PC-9 (cell line): ENCODE measurements around the gene BCR. TPM values are rescaled to one million over a fixed set of nuclear protein-coding genes. Genes with fewer than 3 reads are reported as not detected.
A peak's percentile ranks its signal among the peaks of the same experiment; 100 is the strongest.

Experiments used
- BruUV-seq: library from RNA; stranded (reverse); fragments of 400-500 nt; replicated peaks from 2 replicates; lab custom pipeline; 2021; lab: Mats Ljungman, UMichigan
- CTCF ChIA-PET: fragments of 300-600 bp; sonication (Branson Sonifier 250); formaldehyde crosslinking; loops from one replicate; lab custom pipeline; 2022; ENCODE audit warnings: antibody characterized with exemption; lab: Charles Lee
- POLR2A ChIA-PET: fragments of 300-600 bp; sonication (Branson Sonifier 250); formaldehyde crosslinking; loops from one replicate; lab custom pipeline; 2022; ENCODE audit warnings: antibody characterized with exemption; ENCODE audit not compliant: unreplicated experiment; lab: Charles Lee
- DNase-seq, 2 experiments: peaks; one replicate each; pipeline versions ENCODE4 v3.0.0 to v3.0.0-alpha.2; 2015 to 2022; ENCODE audit warnings: mixed read lengths in 1 of 2
- H2AFZ ChIP-seq: fragments of 200-600 bp; sonication (generic); 2 replicates; pipeline ENCODE4 v1.8.1; 2017; ENCODE audit warnings: antibody characterized with exemption
- H3F3A ChIP-seq: fragments of 200-600 bp; sonication (generic); 2 replicates; pipeline ENCODE4 v1.8.1; 2017; ENCODE audit warnings: antibody characterized with exemption, mild to moderate bottlenecking, low read depth; ENCODE audit not compliant: insufficient read depth
- H3K27ac ChIP-seq: fragments of 200-600 bp; sonication (generic); 2 replicates; pipeline ENCODE4 v1.6.1; 2016; ENCODE audit warnings: mixed run types
- H3K27me3 ChIP-seq: fragments of 200-600 bp; sonication (generic); 2 replicates; pipeline ENCODE4 v1.6.1; 2016; ENCODE audit warnings: low read depth, mixed run types; ENCODE audit not compliant: insufficient read depth
- H3K36me3 ChIP-seq: fragments of 200-600 bp; sonication (generic); 2 replicates; pipeline ENCODE4 v1.6.1; 2016; ENCODE audit warnings: low read depth, mixed run types
- H3K4me1 ChIP-seq: fragments of 200-600 bp; sonication (generic); replicated peaks from 2 replicates; pipeline ENCODE4 v1.6.1; 2016; ENCODE audit warnings: mixed run types; ENCODE audit not compliant: insufficient read depth
- H3K4me2 ChIP-seq: fragments of 200-600 bp; sonication (generic); 2 replicates; pipeline ENCODE4 v1.6.1; 2017; ENCODE audit warnings: mixed run types
- H3K4me3 ChIP-seq: fragments of 200-600 bp; sonication (generic); 2 replicates; pipeline ENCODE4 v1.6.1; 2016; ENCODE audit warnings: mixed run types
- H3K79me2 ChIP-seq: fragments of 200-600 bp; sonication (generic); 2 replicates; pipeline ENCODE4 v1.6.1; 2017; ENCODE audit warnings: low read depth, mixed run types
- H3K9me2 ChIP-seq: fragments of 200-600 bp; sonication (generic); 2 replicates; pipeline ENCODE4 v1.8.1; 2017; ENCODE audit warnings: mild to moderate bottlenecking; ENCODE audit not compliant: insufficient read depth
- H3K9me3 ChIP-seq: fragments of 200-600 bp; sonication (generic); 2 replicates; pipeline ENCODE4 v1.8.1; 2016; ENCODE audit warnings: low read depth; ENCODE audit not compliant: insufficient read depth
- H4K20me1 ChIP-seq: fragments of 200-600 bp; sonication (generic); 2 replicates; pipeline ENCODE4 v1.8.1; 2017; ENCODE audit not compliant: insufficient read depth
- CTCF ChIP-seq: fragments of 200-600 bp; sonication (generic); conservative IDR thresholded peaks from 2 replicates; pipeline ENCODE4 v1.6.1; 2017; ENCODE audit warnings: mixed run types, antibody characterized with exemption, mild to moderate bottlenecking, moderate library complexity
- EZH2 ChIP-seq: fragments of 200-600 bp; sonication (generic); IDR thresholded peaks from 2 replicates; pipeline ENCODE4 v1.8.0; 2017; ENCODE audit warnings: antibody characterized with exemption, low read depth
- intact Hi-C: fragments of 100-400 bp; cut with micrococcal nuclease; formaldehyde crosslinking; loops from one replicate; pipeline ENCODE4 v1.10.0; 2022; ENCODE audit not compliant: unreplicated experiment
- total RNA-seq: library from RNA; stranded (reverse); gene quantifications from 2 replicates; pipeline ENCODE4 v1.2.3, GENCODE V29; 2021

The BCR gene
- total RNA-seq, 1 experiment from 2014 or later = 47.8 TPM

GRCh38 chr22:23204125-23204488, 23.8 kb downstream of the BCR start:
- no peak overlapping the region for H3K27ac ChIP-seq
- H3K36me3 ChIP-seq = no peaks in the 10 kb centered on the region
- peaks cover 13% of the 10 kb centered on the region; the same call in 1 of the 2 replicates for H3K4me1 ChIP-seq
- 0 out of 2 replicates have a peak, but pooled peaks cover 6% of the 10 kb centered on the region for H3F3A ChIP-seq
- BruUV-seq = no TSS peak
- intact Hi-C loops = no loop called here
- H3K4me2 ChIP-seq = no peak overlapping the region
- H3K27me3 ChIP-seq = no peaks in the 10 kb centered on the region
- peaks cover 34% of the 10 kb centered on the region for H4K20me1 ChIP-seq
- CTCF ChIA-PET = no interaction called here
- no peak for TF ChIP-seq EZH2
- TF ChIP-seq CTCF = no peak
- peaks cover 79% of the 10 kb centered on the region for H3K79me2 ChIP-seq
- no peak for DNase-seq
- H2AFZ ChIP-seq = no peak overlapping the region
- POLR2A ChIA-PET = no interaction called here
- H3K9me2 ChIP-seq = no peaks in the 10 kb centered on the region
- no peak overlapping the region for H3K4me3 ChIP-seq
- H3K9me3 ChIP-seq = no peaks in the 10 kb centered on the region

- Histone ChIP-seq H3F3A (0 out of 2 replicates have a peak, but pooled peaks cover 6% of the 10 kb centered on the region), H2AFZ (no peak overlapping the region), H3K27ac (no peak overlapping the region), H3K9me2 (no peaks in the 10 kb centered on the region), H3K36me3 (no peaks in the 10 kb centered on the region), H3K27me3 (no peaks in the 10 kb centered on the region), H3K9me3 (no peaks in the 10 kb centered on the region), H3K4me3 (no peak overlapping the region), H3K4me2 (no peak overlapping the region), H3K79me2 (peaks cover 77% of the 10 kb centered on the region), H3K4me1 (peaks cover 13% of the 10 kb centered on the region; the same call in 1 of the 2 replicates), H4K20me1 (peaks cover 29% of the 10 kb centered on the region)
- ChIA-PET CTCF (no interaction called here), POLR2A (interaction anchor here (0.7 kb wide), 1 partner anchor 40 kb away, joined by 6 read pairs; no protein-coding TSS in a partner anchor)
- no TSS peak for BruUV-seq
- TF ChIP-seq EZH2 (no peak), CTCF (no peak)
- intact Hi-C loops = no loop called here
- DNase-seq = peak in 1 of 2 experiments; percentile 27
These were observed 24.3 kb downstream of the BCR start for GRCh38 chr22:23204541-23205157.

- Histone ChIP-seq H3K36me3 (no peaks in the 10 kb centered on the region), H3K4me1 (peaks cover 13% of the 10 kb centered on the region; the same call in 1 of the 2 replicates), H3K79me2 (peaks cover 80% of the 10 kb centered on the region), H3K27ac (no peak overlapping the region; the same call in 1 of the 2 replicates), H3K9me3 (no peaks in the 10 kb centered on the region), H3K27me3 (no peaks in the 10 kb centered on the region), H3K4me2 (no peak overlapping the region), H2AFZ (no peak overlapping the region), H3K4me3 (no peak overlapping the region), H3F3A (0 out of 2 replicates have a peak, but pooled peaks cover 6% of the 10 kb centered on the region), H4K20me1 (peaks cover 27% of the 10 kb centered on the region), H3K9me2 (no peaks in the 10 kb centered on the region)
- no TSS peak for BruUV-seq
- ChIA-PET CTCF (interaction anchor here (0.6 kb wide), 1 partner anchor 513 kb away, joined by 3 read pairs; no protein-coding TSS in a partner anchor), POLR2A (interaction anchor here (0.6 to 0.7 kb wide), 2 partner anchors 10 to 39 kb away, joined by 3 to 6 read pairs; no protein-coding TSS in a partner anchor)
- no peak for TF ChIP-seq CTCF
- TF ChIP-seq EZH2 = no peak
- peak in 1 of 2 experiments; percentile 71 for DNase-seq
- intact Hi-C loops = no loop called here
These were observed 25.2 kb downstream of the BCR start for GRCh38 chr22:23205339-23206049.
